K562 (cell line): ENCODE results near the gene TXNDC15. TPM values are rescaled to one million over a fixed set of nuclear protein-coding genes. Genes with fewer than 3 reads are reported as not detected.
"Not testable (repeated sequence)": the region's sequence is repeated elsewhere in the genome, so short reads cannot be mapped to it uniquely, and the experiment has no call there.

Experiments used
- ATAC-seq: fragments of 200-7000 bp; cut with Tn5 transposase; 3 replicates; pipeline ENCODE4 v1.9.1; 2020; ENCODE audit warnings: moderate library complexity
- BruUV-seq: library from RNA; stranded (reverse); fragments of 400-500 nt; replicated peaks from 2 replicates; lab custom pipeline; 2021; lab: Mats Ljungman, UMichigan
- CTCF ChIA-PET: fragments of 300-600 bp; formaldehyde crosslinking; extraction: SDS; loops from one replicate; lab custom pipeline; 2021; ENCODE audit warnings: low intra/inter-chr PET ratio; lab: Yijun Ruan, JAX
- POLR2A ChIA-PET: fragments of 300-600, 350-650 bp; sonication (Branson Sonifier 250); formaldehyde crosslinking; extraction: SDS; loops from one replicate; lab custom pipeline; 2021; ENCODE audit warnings: antibody characterized with exemption, inconsistent platforms; lab: Yijun Ruan, JAX
- DNase-seq, 4 experiments: peaks; one replicate each; pipeline versions ENCODE4 v3.0.0 to v3.0.0-alpha.2; 2011 to 2018; ENCODE audit warnings: low spot score in 3 of 4, mixed read lengths in 3 of 4; ENCODE audit errors: extremely low read depth in 1 of 4
- FAIRE-seq: peaks from 2 replicates; lab custom pipeline; 2011; peaks lifted over from hg19 to GRCh38; lab: Jason Lieb, UNC
- H2AFZ ChIP-seq: 2 replicates; pipeline ENCODE4 v1.6.0; 2011; ENCODE audit warnings: low read depth, low read length, control low read depth, inconsistent platforms
- H3K27ac ChIP-seq: fragments of 200-600 bp; 3 replicates; pipeline ENCODE4 v1.8.0; 2011; ENCODE audit warnings: low read depth, mild to moderate bottlenecking, control low read depth, inconsistent platforms, low read length, moderate library complexity, mixed read lengths; ENCODE audit errors: extremely low read depth
- H3K27me3 ChIP-seq, 2 experiments: fragments of 300-600 bp in 1 of 2; 2 replicates in 1 of 2; 3 replicates in 1 of 2; pipeline versions ENCODE4 v1.6.0 to v1.8.0; 2011; ENCODE audit warnings: inconsistent platforms in 2 of 2, low read length in 2 of 2, mild to moderate bottlenecking in 1 of 2, mixed read lengths in 1 of 2, moderate library complexity in 1 of 2; ENCODE audit not compliant: control insufficient read depth in 2 of 2, insufficient read depth in 2 of 2
- H3K36me3 ChIP-seq: fragments of 300-600 bp; 3 replicates; pipeline ENCODE4 v1.8.0; 2011; ENCODE audit warnings: mild to moderate bottlenecking, low read length, inconsistent platforms; ENCODE audit not compliant: control insufficient read depth, insufficient read depth
- H3K4me1 ChIP-seq, 2 experiments: fragments of 200-600 bp in 1 of 2; replicated peaks in 1 of 2; 2 replicates in 1 of 2; 3 replicates in 1 of 2; pipeline versions ENCODE4 v1.5.1 to v1.8.0; 2011; ENCODE audit warnings: inconsistent platforms in 2 of 2, low read length in 2 of 2, mild to moderate bottlenecking in 1 of 2, mixed read lengths in 1 of 2, moderate library complexity in 1 of 2; ENCODE audit not compliant: control insufficient read depth in 2 of 2, insufficient read depth in 2 of 2
- H3K4me2 ChIP-seq: 2 replicates; pipeline ENCODE4 v1.6.1; 2011; ENCODE audit warnings: low read length, control low read depth, inconsistent platforms, mixed read lengths; ENCODE audit not compliant: insufficient read depth
- H3K4me3 ChIP-seq: fragments of 200-600 bp; sonication (generic), shearing (Covaris generic); 2 replicates; pipeline ENCODE4 v1.5.1; 2016; ENCODE audit warnings: control low read depth, inconsistent platforms
- H3K79me2 ChIP-seq: fragments of 200-600 bp; 3 replicates; pipeline ENCODE4 v1.8.0; 2011; ENCODE audit warnings: low read length, inconsistent platforms; ENCODE audit not compliant: control insufficient read depth, insufficient read depth
- H3K9ac ChIP-seq, 2 experiments: 2 replicates each; pipeline versions ENCODE4 v1.6.0 to v1.6.1; 2011; ENCODE audit warnings: low read depth in 2 of 2, low read length in 2 of 2, control low read depth in 1 of 2, inconsistent platforms in 1 of 2, mild to moderate bottlenecking in 1 of 2, mixed read lengths in 1 of 2; ENCODE audit not compliant: insufficient read depth in 1 of 2
- H3K9me1 ChIP-seq: one replicate; pipeline ENCODE4 v1.6.0; 2011; ENCODE audit warnings: inconsistent platforms, mild to moderate bottlenecking, low read length, moderate library complexity; ENCODE audit not compliant: control insufficient read depth, insufficient read depth
- H3K9me3 ChIP-seq: replicated peaks from 2 replicates; pipeline ENCODE4 v1.5.1; 2011; ENCODE audit warnings: low read depth, low read length, inconsistent platforms; ENCODE audit not compliant: control insufficient read depth, insufficient read depth
- H4K20me1 ChIP-seq: replicated peaks from 2 replicates; pipeline ENCODE4 v1.6.1; 2011; ENCODE audit warnings: low read length, inconsistent platforms, mixed read lengths; ENCODE audit not compliant: control insufficient read depth, insufficient read depth
- ARNT ChIP-seq, 2 experiments: fragments of 450-650 bp; IDR thresholded peaks; 2 replicates each; pipeline ENCODE4 v1.6.1; 2016; ENCODE audit warnings: mild to moderate bottlenecking in 1 of 2
- CBX1 ChIP-seq: sonication (generic); IDR thresholded peaks from 2 replicates; pipeline ENCODE4 v1.6.1; 2016; ENCODE audit warnings: antibody characterized with exemption, low read depth, mild to moderate bottlenecking
- MAZ ChIP-seq, 2 experiments: fragments of 450-650 bp in 1 of 2; sonication (generic) in 1 of 2; formaldehyde crosslinking; IDR thresholded peaks in 1 of 2; conservative IDR thresholded peaks in 1 of 2; 2 replicates each; pipeline versions ENCODE4 v1.4.0 to v1.5.0; 2020; ENCODE audit warnings: mild to moderate bottlenecking in 1 of 2, missing genetic modification reagents in 1 of 2
- MECOM ChIP-seq: fragments of 250-450 bp; sonication (Bioruptor Pico); IDR thresholded peaks from 2 replicates; pipeline ENCODE4 v1.8.0; 2022; ENCODE audit warnings: inconsistent platforms
- PBX2 ChIP-seq, 2 experiments: IDR thresholded peaks in 1 of 2; conservative IDR thresholded peaks in 1 of 2; 2 replicates each; pipeline ENCODE4 v1.6.1; 2016; ENCODE audit warnings: low read depth in 2 of 2, mild to moderate bottlenecking in 1 of 2, missing compliant biosample characterization in 1 of 2, missing genetic modification characterization in 1 of 2, moderate library complexity in 1 of 2
- PTBP1 ChIP-seq: fragments of 200-400 bp; formaldehyde crosslinking; IDR thresholded peaks from 2 replicates; pipeline ENCODE4 v1.6.1; 2017; ENCODE audit warnings: low read depth, low read length
- RFX7 ChIP-seq: fragments of 250-450 bp; sonication (Bioruptor Pico); IDR thresholded peaks from 2 replicates; pipeline ENCODE4 v1.5.1; 2021; ENCODE audit warnings: mild to moderate bottlenecking
- ZNF398 ChIP-seq: fragments of 250-450 bp; sonication (Bioruptor Pico); IDR thresholded peaks from 2 replicates; pipeline ENCODE4 v1.8.0; 2021; ENCODE audit warnings: moderate library complexity, mild to moderate bottlenecking, inconsistent platforms
- ZNF408 ChIP-seq: fragments of 250-450 bp; sonication (Bioruptor Pico); IDR thresholded peaks from 2 replicates; pipeline ENCODE4 v1.4.0; 2020; ENCODE audit warnings: low read depth, mild to moderate bottlenecking, moderate library complexity
- WGBS: fragments of 100-300 bp; shearing (Covaris generic); methylation state at CpG from one replicate; pipeline ENCODE4 v1.1.6; 2016; ENCODE audit warnings: low coverage, mixed read lengths; ENCODE audit not compliant: insufficient coverage; ENCODE audit errors: missing lambda C conversion rate; 5-methylcytosine and 5-hydroxymethylcytosine counted together
- in situ Hi-C: fragments of 300-500 bp; cut with MboI; formaldehyde crosslinking; loops from 4 replicates; pipeline ENCODE4 v1.15.0; 2018; ENCODE audit warnings: inconsistent platforms, mixed read lengths
- intact Hi-C: fragments of 100-400 bp; cut with micrococcal nuclease; formaldehyde crosslinking; loops from 2 replicates; pipeline ENCODE4 v1.14.2; 2022
- polyA plus RNA-seq, 8 experiments: library from polyadenylated mRNA; depleted of rRNA in 4 of 8; stranded (reverse) in 5 of 8; unstranded in 3 of 8; fragments of >200 nt; fragmentation: Nextera tagmentation in 2 of 8; fragmentation: Illumina TruSeq in 1 of 8; extraction: Ambion mirVana in 2 of 8; extraction: Trizol in 1 of 8; gene quantifications; 2 replicates each; pipeline versions ENCODE4 v1.2.1 to v1.2.3, GENCODE V29; 2011 to 2014; ENCODE audit warnings: inconsistent platforms in 1 of 8, missing spikeins in 1 of 8
- total RNA-seq, 7 experiments: library from RNA; depleted of rRNA in 6 of 7; stranded (reverse); fragments of >200 nt in 6 of 7; fragmentation: Illumina TruSeq in 2 of 7; extraction: Trizol in 2 of 7; gene quantifications; 2 replicates each; pipeline versions ENCODE4 v1.2.1 to v1.2.3, GENCODE V29; 2011 to 2021; ENCODE audit warnings: low replicate concordance in 1 of 7
- TF ChIP-seq, protein P1 (sequence below), 2 experiments: IDR thresholded peaks; 2 replicates each; pipeline ENCODE4 v1.6.1; 2011; ENCODE audit warnings: borderline replicate concordance in 1 of 2, control low read depth in 1 of 2, low read depth in 1 of 2, low read length in 1 of 2, mild to moderate bottlenecking in 1 of 2, mixed read lengths in 1 of 2, moderate library complexity in 1 of 2; ENCODE audit not compliant: insufficient read depth in 1 of 2, insufficient read length in 1 of 2, poor library complexity in 1 of 2, severe bottlenecking in 1 of 2; ENCODE audit errors: extremely low read depth in 1 of 2
- TF ChIP-seq, protein P2 (sequence below): fragments of 450-650 bp; IDR thresholded peaks from 2 replicates; pipeline ENCODE4 v1.7.1; 2018; ENCODE audit warnings: mild to moderate bottlenecking, low read depth; ENCODE audit not compliant: partially characterized antibody

Gene TXNDC15
- total and polyA plus RNA-seq, 9 of the 15 experiments (the other 6 are each of a cell fraction or from before 2014, with no cell fraction given) = 3.0 to 15.4 (median 12.3) TPM

DNA sequence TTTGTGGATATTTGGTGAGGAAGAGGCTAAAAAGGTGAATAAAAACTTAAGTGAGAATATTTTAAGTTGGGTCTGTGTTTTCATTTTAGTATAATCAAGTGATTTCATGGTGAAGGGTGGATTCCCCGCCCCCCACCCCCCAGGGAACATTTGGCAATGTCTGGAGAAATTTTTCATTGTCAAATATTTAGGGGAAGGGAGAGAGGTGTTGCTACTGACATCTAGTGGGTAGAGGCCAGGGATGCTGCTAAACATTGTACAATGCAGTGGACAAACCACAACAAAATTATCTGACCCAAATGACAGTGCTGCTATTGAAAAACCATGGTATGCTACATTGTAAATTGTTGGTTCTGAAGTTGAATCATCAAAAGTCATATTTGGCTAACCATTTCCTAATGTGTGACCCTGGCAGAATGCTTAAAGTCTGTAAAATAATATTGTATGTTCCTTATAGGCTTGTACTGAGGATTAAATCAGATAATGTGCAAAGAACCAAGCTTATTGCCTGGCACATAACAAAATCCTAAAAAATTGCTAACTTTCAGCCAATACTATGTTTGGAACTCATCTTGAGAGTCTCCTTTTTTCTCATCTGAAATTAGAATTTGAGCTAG is 22.8 kb upstream of the TXNDC15 start (continued):
- no peak for TF ChIP-seq CBX1
- TF ChIP-seq MAZ (CRISPR knock-in tag; conservative IDR thresholded peaks at IDR 0.05 in 1 of 2, IDR thresholded peaks at IDR 0.05 in 1 of 2) = no peak
- no peak for TF ChIP-seq ZNF398 (CRISPR knock-in tag)
- no peak for TF ChIP-seq PBX2 (CRISPR knock-in tag; IDR thresholded peaks at IDR 0.05; ENCODE audit: low read depth)
- TF ChIP-seq PBX2 (tag; conservative IDR thresholded peaks at IDR 0.05; ENCODE audit: low read depth) = peak; percentile 76
- no peak for TF ChIP-seq ARNT (IDR thresholded peaks at IDR 0.05)
- no peak for TF ChIP-seq PTBP1
- TF ChIP-seq ZNF408 (CRISPR knock-in tag) = no peak
- TF ChIP-seq, protein P1, sequence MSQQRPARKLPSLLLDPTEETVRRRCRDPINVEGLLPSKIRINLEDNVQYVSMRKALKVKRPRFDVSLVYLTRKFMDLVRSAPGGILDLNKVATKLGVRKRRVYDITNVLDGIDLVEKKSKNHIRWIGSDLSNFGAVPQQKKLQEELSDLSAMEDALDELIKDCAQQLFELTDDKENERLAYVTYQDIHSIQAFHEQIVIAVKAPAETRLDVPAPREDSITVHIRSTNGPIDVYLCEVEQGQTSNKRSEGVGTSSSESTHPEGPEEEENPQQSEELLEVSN (IDR thresholded peaks at IDR 0.05; ENCODE audit: borderline replicate concordance in 1 of 2, extremely low read depth in 1 of 2, insufficient read depth in 1 of 2, insufficient read length in 1 of 2, low read depth in 1 of 2, low read length in 1 of 2, poor library complexity in 1 of 2, severe bottlenecking in 1 of 2) = no peak
- no peak for TF ChIP-seq MECOM (CRISPR knock-in tag)
- TF ChIP-seq, protein P2, sequence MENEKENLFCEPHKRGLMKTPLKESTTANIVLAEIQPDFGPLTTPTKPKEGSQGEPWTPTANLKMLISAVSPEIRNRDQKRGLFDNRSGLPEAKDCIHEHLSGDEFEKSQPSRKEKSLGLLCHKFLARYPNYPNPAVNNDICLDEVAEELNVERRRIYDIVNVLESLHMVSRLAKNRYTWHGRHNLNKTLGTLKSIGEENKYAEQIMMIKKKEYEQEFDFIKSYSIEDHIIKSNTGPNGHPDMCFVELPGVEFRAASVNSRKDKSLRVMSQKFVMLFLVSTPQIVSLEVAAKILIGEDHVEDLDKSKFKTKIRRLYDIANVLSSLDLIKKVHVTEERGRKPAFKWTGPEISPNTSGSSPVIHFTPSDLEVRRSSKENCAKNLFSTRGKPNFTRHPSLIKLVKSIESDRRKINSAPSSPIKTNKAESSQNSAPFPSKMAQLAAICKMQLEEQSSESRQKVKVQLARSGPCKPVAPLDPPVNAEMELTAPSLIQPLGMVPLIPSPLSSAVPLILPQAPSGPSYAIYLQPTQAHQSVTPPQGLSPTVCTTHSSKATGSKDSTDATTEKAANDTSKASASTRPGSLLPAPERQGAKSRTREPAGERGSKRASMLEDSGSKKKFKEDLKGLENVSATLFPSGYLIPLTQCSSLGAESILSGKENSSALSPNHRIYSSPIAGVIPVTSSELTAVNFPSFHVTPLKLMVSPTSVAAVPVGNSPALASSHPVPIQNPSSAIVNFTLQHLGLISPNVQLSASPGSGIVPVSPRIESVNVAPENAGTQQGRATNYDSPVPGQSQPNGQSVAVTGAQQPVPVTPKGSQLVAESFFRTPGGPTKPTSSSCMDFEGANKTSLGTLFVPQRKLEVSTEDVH = no peak
- no peak for TF ChIP-seq RFX7 (CRISPR knock-in tag)

- POLR2A ChIA-PET = interaction anchor here (2.0 kb wide), 1 partner anchor 11 kb away, joined by 12 read pairs; no protein-coding TSS in a partner anchor
These were observed 17.7 kb upstream of the TXNDC15 start for GRCh38 chr5:134856465-134856864.

More at GRCh38 chr5:134856465-134856864, 17.7 kb upstream of the TXNDC15 start:
- H3K4me3 ChIP-seq, DNase-seq, intact Hi-C loops, CTCF ChIA-PET, in situ Hi-C loops, H4K20me1 ChIP-seq, H2AFZ ChIP-seq, H3K9ac ChIP-seq, FAIRE-seq, H3K4me1 ChIP-seq, H3K9me1 ChIP-seq, H3K9me3 ChIP-seq, H3K27me3 ChIP-seq, H3K4me2 ChIP-seq, ATAC-seq, H3K27ac ChIP-seq, BruUV-seq: not testable (repeated sequence)
- WGBS = 85% methylated on average over 7 of the region's 7 CpGs
- H3K36me3 ChIP-seq = peaks cover 79% of the 10 kb centered on the region
- peaks cover 22% of the 10 kb centered on the region for H3K79me2 ChIP-seq
